OCI-LY1 (cell line): ENCODE measurements around the gene RNF44.

Experiments
- H2AFZ ChIP-seq: fragments of 200-600 bp; sonication (generic), shearing (Covaris generic); 2 replicates; pipeline ENCODE4 v1.6.0; 2014; ENCODE audit warnings: antibody characterized with exemption, mild to moderate bottlenecking, low read length
- H3F3A ChIP-seq: fragments of 200-600 bp; sonication (generic), shearing (Covaris generic); 2 replicates; pipeline ENCODE4 v1.6.0; 2014; ENCODE audit warnings: mild to moderate bottlenecking, antibody characterized with exemption, low read length, moderate library complexity; ENCODE audit not compliant: insufficient read depth
- H3K27ac ChIP-seq: fragments of 200-600 bp; sonication (generic); 2 replicates; pipeline ENCODE4 v1.5.1; 2014; ENCODE audit warnings: low read length, mixed run types, mild to moderate bottlenecking, low read depth; ENCODE audit not compliant: poor library complexity, severe bottlenecking
- H3K27me3 ChIP-seq: fragments of 200-600 bp; sonication (generic); 2 replicates; pipeline ENCODE4 v1.6.0; 2014; ENCODE audit warnings: antibody characterized with exemption, mild to moderate bottlenecking, low read length, moderate library complexity; ENCODE audit not compliant: insufficient read depth
- H3K36me3 ChIP-seq: fragments of 200-600 bp; sonication (generic); 2 replicates; pipeline ENCODE4 v1.6.1; 2014; ENCODE audit warnings: mild to moderate bottlenecking, antibody characterized with exemption, low read length, moderate library complexity, mixed read lengths; ENCODE audit not compliant: insufficient read depth
- H3K4me1 ChIP-seq: fragments of 200-600 bp; sonication (generic); 2 replicates; pipeline ENCODE4 v1.5.1; 2014; ENCODE audit warnings: mild to moderate bottlenecking, low read length, moderate library complexity; ENCODE audit not compliant: insufficient read depth, severe bottlenecking
- H3K4me2 ChIP-seq: fragments of 200-600 bp; sonication (generic), shearing (Covaris generic); 2 replicates; pipeline ENCODE4 v1.6.1; 2014; ENCODE audit warnings: low read length
- H3K4me3 ChIP-seq: fragments of 200-600 bp; sonication (generic); 2 replicates; pipeline ENCODE4 v1.5.1; 2014; ENCODE audit warnings: low read length, low read depth, mild to moderate bottlenecking, mixed read lengths; ENCODE audit not compliant: poor library complexity, severe bottlenecking
- H3K79me2 ChIP-seq: fragments of 200-600 bp; shearing (Covaris generic); 2 replicates; pipeline ENCODE4 v1.6.1; 2016; ENCODE audit warnings: mixed run types, low read length, mixed read lengths; ENCODE audit not compliant: insufficient read depth
- H3K9ac ChIP-seq: fragments of 200-600 bp; sonication (generic), shearing (Covaris generic); 2 replicates; pipeline ENCODE4 v1.6.1; 2014; ENCODE audit warnings: mild to moderate bottlenecking, low read length, mixed read lengths
- H3K9me2 ChIP-seq: fragments of 200-600 bp; sonication (generic), shearing (Covaris generic); 2 replicates; pipeline ENCODE4 v1.6.1; 2014; ENCODE audit warnings: low read depth, mild to moderate bottlenecking, low read length, mixed read lengths
- H3K9me3 ChIP-seq: fragments of 200-600 bp; shearing (Covaris generic); 2 replicates; pipeline ENCODE4 v1.6.1; 2014; ENCODE audit warnings: low read length, mixed read lengths
- H4K20me1 ChIP-seq: fragments of 200-600 bp; sonication (generic), shearing (Covaris generic); 2 replicates; pipeline ENCODE4 v1.6.0; 2016; ENCODE audit warnings: mild to moderate bottlenecking, low read length; ENCODE audit not compliant: insufficient read depth
- EZH2 ChIP-seq: fragments of 200-600 bp; sonication (generic), shearing (Covaris generic); IDR thresholded peaks from 2 replicates; pipeline ENCODE4 v1.8.0; 2017; ENCODE audit warnings: borderline replicate concordance, mixed run types, mild to moderate bottlenecking, antibody characterized with exemption, low read length, moderate library complexity, mixed read lengths
- TF ChIP-seq, protein P1 (sequence below): fragments of 200-600 bp; sonication (generic), shearing (Covaris generic); IDR thresholded peaks from 2 replicates; pipeline ENCODE4 v1.5.1; 2017; ENCODE audit warnings: mild to moderate bottlenecking, antibody characterized with exemption, low read length, moderate library complexity, mixed read lengths

Gene RNF44

DNA sequence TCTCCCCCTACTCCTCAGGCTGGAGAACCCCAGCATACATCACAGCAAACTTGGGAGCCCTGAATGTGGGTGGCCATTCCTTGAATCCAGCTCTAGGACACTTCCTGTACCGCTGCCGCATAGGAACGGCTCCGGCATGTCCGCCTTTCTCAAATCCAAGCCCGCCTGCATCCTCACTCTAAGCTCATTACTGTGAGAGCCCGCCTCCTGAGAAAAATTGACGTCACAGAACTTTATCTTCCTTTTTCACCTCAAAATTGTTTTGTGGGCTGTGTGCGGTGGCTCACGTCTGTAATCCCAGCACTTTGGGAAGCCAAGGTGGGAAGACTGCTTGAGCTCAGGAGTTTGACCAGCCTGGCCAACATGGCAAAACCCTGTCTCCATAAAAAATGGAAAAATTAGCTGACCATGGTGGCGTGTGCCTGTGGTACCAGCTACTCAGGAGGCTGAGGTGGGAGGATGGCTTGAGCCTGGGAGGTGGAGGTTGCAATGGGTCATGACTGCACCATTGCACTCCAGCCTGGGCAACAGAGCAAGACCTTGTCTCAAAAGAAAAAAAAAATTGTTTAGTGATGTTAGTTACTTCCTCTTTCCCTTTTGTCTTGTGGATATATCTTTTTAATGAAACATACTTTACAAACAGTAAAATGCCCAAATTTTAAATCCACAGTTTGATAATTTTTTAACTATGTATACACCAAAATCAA is 22.8 kb downstream of the RNF44 start:
- Histone ChIP-seq H3K4me2 (no peak overlapping the region), H3K27ac (no peak overlapping the region), H3K9me2 (no peaks in the 10 kb centered on the region), H4K20me1 (no peaks in the 10 kb centered on the region), H2AFZ (no peak overlapping the region), H3K4me3 (no peak overlapping the region), H3K9ac (no peak overlapping the region), H3K4me1 (peaks cover 7% of the 10 kb centered on the region), H3K9me3 (no peaks in the 10 kb centered on the region), H3K27me3 (no peaks in the 10 kb centered on the region), H3F3A (no peaks in the 10 kb centered on the region), H3K36me3 (peaks cover 4% of the 10 kb centered on the region), H3K79me2 (no peaks in the 10 kb centered on the region)
- TF ChIP-seq EZH2, result no peak
- TF ChIP-seq, protein P1, sequence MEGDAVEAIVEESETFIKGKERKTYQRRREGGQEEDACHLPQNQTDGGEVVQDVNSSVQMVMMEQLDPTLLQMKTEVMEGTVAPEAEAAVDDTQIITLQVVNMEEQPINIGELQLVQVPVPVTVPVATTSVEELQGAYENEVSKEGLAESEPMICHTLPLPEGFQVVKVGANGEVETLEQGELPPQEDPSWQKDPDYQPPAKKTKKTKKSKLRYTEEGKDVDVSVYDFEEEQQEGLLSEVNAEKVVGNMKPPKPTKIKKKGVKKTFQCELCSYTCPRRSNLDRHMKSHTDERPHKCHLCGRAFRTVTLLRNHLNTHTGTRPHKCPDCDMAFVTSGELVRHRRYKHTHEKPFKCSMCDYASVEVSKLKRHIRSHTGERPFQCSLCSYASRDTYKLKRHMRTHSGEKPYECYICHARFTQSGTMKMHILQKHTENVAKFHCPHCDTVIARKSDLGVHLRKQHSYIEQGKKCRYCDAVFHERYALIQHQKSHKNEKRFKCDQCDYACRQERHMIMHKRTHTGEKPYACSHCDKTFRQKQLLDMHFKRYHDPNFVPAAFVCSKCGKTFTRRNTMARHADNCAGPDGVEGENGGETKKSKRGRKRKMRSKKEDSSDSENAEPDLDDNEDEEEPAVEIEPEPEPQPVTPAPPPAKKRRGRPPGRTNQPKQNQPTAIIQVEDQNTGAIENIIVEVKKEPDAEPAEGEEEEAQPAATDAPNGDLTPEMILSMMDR, result no peak

- H3K36me3 ChIP-seq, result peaks cover 10% of the 10 kb centered on the region
- no peaks in the 10 kb centered on the region for H3K9me3 ChIP-seq
- H2AFZ ChIP-seq, result no peak overlapping the region
- no peaks in the 10 kb centered on the region for H3K27me3 ChIP-seq
- H3K4me2 ChIP-seq, result no peak overlapping the region
- H3K9ac ChIP-seq, result no peak overlapping the region
- H4K20me1 ChIP-seq, result no peaks in the 10 kb centered on the region
- H3F3A ChIP-seq, result no peaks in the 10 kb centered on the region
- no peak overlapping the region for H3K27ac ChIP-seq
- H3K4me3 ChIP-seq, result no peak overlapping the region
- no peaks in the 10 kb centered on the region for H3K79me2 ChIP-seq
- H3K4me1 ChIP-seq, result peaks cover 7% of the 10 kb centered on the region
- H3K9me2 ChIP-seq, result no peaks in the 10 kb centered on the region
- TF ChIP-seq, protein P1, result no peak
- no peak for TF ChIP-seq EZH2
These were observed 23.4 kb downstream of the RNF44 start for GRCh38 chr5:176513788-176514187.

- H3K9me2 ChIP-seq, result no peaks in the 10 kb centered on the region
- no peak overlapping the region for H2AFZ ChIP-seq
- H3F3A ChIP-seq, result 0 out of 2 replicates have a peak, but pooled peaks cover 3% of the 10 kb centered on the region
- no peak for TF ChIP-seq EZH2
- TF ChIP-seq, protein P1, result no peak
- no peak overlapping the region for H3K27ac ChIP-seq
- H3K79me2 ChIP-seq, result no peaks in the 10 kb centered on the region
- H3K36me3 ChIP-seq, result peaks cover 57% of the 10 kb centered on the region
- H3K27me3 ChIP-seq, result no peaks in the 10 kb centered on the region
- no peaks in the 10 kb centered on the region for H3K9me3 ChIP-seq
- H4K20me1 ChIP-seq, result no peaks in the 10 kb centered on the region
- no peaks in the 10 kb centered on the region for H3K4me1 ChIP-seq
- H3K4me3 ChIP-seq, result no peak overlapping the region
- no peak overlapping the region for H3K9ac ChIP-seq
- no peak overlapping the region for H3K4me2 ChIP-seq
These were observed 28.6 kb downstream of the RNF44 start for GRCh38 chr5:176508603-176509002.
